GM21447 (cell line): ENCODE data around the gene KAZN.

ENCODE experiments used
- ATAC-seq: cut with Tn5 transposase; IDR thresholded peaks from one replicate; pipeline ENCODE4 v1.9.1; 2021; ENCODE audit not compliant: unreplicated experiment

The KAZN gene

GRCh38 chr1:14815175-14815877 lies 216.8 kb downstream of the KAZN start:
- ATAC-seq = no peak

GRCh38 chr1:14817223-14818170 lies 219.0 kb downstream of the KAZN start:
- no peak for ATAC-seq

GRCh38 chr1:14820295-14821085 lies 222.0 kb downstream of the KAZN start:
- no peak for ATAC-seq

GRCh38 chr1:14822493-14822892 lies 224.0 kb downstream of the KAZN start:
- no peak for ATAC-seq

GRCh38 chr1:14822996-14823395 lies 224.5 kb downstream of the KAZN start:
- ATAC-seq = no peak

GRCh38 chr1:14824314-14824915 lies 225.9 kb downstream of the KAZN start:
- ATAC-seq = no peak

GRCh38 chr1:14825396-14825795 lies 226.9 kb downstream of the KAZN start:
- no peak for ATAC-seq

GRCh38 chr1:14826172-14826636 lies 227.7 kb downstream of the KAZN start:
- no peak for ATAC-seq

GRCh38 chr1:14826731-14827326 lies 228.3 kb downstream of the KAZN start:
- no peak for ATAC-seq

GRCh38 chr1:14827870-14828269 lies 229.4 kb downstream of the KAZN start:
- no peak for ATAC-seq

GRCh38 chr1:14828665-14829064 lies 230.2 kb downstream of the KAZN start:
- ATAC-seq = no peak

GRCh38 chr1:14835725-14836124 lies 237.2 kb downstream of the KAZN start:
- no peak for ATAC-seq

- no peak for ATAC-seq
Measured at GRCh38 chr1:14836426-14837140, 238.1 kb downstream of the KAZN start.

GRCh38 chr1:14840374-14840773 lies 241.9 kb downstream of the KAZN start:
- no peak for ATAC-seq

- no peak for ATAC-seq
Measured at GRCh38 chr1:14841456-14841855, 243.0 kb downstream of the KAZN start.

GRCh38 chr1:14841951-14842350 lies 243.5 kb downstream of the KAZN start:
- no peak for ATAC-seq

GRCh38 chr1:14842361-14842760 lies 243.9 kb downstream of the KAZN start:
- ATAC-seq = no peak

- no peak for ATAC-seq
Measured at GRCh38 chr1:14842891-14843290, 244.4 kb downstream of the KAZN start.

- ATAC-seq = no peak
Measured at GRCh38 chr1:14843525-14843924, 245.0 kb downstream of the KAZN start.

GRCh38 chr1:14844356-14844755 lies 245.9 kb downstream of the KAZN start:
- no peak for ATAC-seq
